NCI-H2171 treated with DMSO at 0.1 percent for 48 hours (cell line): ENCODE results near the gene UFD1.
A peak's percentile ranks its signal among the peaks of the same experiment; 100 is the strongest.

Experiments used
- DNase-seq: peaks from one replicate; lab custom pipeline; 2025; lab: John Stamatoyannopoulos, UW

Gene UFD1, protein sequence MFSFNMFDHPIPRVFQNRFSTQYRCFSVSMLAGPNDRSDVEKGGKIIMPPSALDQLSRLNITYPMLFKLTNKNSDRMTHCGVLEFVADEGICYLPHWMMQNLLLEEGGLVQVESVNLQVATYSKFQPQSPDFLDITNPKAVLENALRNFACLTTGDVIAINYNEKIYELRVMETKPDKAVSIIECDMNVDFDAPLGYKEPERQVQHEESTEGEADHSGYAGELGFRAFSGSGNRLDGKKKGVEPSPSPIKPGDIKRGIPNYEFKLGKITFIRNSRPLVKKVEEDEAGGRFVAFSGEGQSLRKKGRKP

DNA sequence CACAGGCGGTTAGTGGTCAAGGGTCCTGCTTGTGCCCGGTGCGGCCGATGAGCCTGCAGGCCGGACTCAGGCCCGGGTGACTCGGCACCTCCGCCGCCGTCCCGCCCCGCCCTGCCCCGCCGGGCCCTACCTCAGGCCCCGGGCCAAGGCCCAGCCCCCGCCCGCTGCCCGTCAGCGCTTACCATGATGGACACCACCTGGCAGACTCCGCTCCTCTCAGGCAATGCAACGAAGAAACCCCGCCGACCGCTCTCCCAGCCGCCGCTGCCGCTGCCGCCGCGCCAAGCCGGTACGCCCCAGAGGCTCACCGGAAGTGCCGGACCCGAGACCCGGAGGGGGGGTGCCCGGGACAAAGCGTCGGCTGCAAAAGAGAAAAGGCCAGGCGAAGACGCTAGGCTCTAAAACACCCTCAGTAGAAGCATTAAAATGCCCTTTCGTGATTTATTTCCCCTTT is at the start of gene UFD1:
Gene UFD1, minus strand, starts transcription at position 293 of the 454 bp plus-strand sequence. Its CDS starts 108 bp downstream, at position 185.
- peak; percentile 90 for DNase-seq

DNA sequence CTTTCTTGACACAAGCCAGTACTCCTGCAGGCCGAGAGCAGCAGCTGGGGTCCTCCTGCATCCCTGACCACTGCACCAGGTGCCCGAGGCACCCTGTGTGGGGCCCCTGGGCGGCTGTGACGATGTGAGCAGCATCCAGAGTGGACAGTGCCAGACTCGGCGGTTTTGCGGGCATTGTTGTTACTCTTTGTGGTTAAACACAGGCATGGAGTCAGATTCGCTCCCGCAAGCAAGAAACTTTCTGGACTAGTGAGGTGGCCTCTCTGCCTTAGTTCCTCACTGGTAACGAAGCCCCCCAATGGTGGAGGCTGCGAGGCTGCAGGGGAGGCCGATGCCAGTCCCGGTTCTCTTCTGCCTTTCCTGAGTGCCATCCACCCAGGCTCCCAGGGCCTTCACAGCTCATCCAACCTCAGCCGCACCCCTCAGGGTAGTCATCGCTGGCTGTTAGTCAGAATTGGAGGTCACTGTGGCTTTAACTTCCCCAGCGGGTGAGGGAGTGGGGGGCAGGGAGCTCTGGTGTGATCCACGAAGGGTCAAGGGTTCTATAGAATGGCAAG is 48.9 kb upstream of the UFD1 start:
- DNase-seq = no peak

DNA sequence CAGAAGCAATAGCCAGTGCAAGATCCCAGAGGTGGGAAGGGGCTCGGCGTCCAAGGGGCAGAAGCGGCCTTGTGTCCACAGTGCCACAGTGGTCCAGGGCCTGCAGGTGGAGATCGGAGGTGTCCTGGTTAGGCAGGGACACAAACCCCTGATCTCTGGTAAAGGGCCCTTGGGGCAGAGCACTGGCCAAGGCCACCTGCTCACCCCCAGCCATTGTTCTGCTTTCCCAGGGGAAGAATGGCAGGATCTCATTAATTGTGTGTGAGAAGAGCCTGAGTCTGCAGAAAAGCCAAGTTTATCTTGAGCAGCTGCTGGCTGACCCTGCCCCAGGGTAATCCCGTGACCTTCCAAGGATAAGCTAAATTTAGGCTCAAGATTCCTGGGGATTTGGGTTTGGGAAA is 48.3 kb upstream of the UFD1 start:
- DNase-seq = no peak

DNA sequence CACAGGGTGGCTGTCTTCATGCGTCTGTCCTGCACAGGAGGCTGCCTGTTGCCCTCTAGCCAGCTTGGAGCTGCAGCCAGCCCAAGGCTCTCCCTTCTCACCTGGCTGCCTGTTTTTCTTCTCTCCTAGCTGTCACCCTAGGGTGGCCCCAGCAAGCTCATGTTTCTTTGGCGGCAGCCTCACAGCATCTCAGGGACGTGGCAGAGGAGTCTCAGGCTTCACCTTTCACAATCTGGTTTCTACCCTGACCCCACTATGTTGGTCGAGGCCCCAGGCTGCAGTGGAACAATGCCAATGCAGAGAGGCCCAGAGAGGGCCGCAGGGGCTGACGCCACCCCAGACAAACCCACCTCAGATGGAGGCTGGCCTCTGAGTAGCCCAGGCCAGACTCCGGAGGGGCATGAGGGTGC is 47.7 kb upstream of the UFD1 start:
- DNase-seq = no peak

DNA sequence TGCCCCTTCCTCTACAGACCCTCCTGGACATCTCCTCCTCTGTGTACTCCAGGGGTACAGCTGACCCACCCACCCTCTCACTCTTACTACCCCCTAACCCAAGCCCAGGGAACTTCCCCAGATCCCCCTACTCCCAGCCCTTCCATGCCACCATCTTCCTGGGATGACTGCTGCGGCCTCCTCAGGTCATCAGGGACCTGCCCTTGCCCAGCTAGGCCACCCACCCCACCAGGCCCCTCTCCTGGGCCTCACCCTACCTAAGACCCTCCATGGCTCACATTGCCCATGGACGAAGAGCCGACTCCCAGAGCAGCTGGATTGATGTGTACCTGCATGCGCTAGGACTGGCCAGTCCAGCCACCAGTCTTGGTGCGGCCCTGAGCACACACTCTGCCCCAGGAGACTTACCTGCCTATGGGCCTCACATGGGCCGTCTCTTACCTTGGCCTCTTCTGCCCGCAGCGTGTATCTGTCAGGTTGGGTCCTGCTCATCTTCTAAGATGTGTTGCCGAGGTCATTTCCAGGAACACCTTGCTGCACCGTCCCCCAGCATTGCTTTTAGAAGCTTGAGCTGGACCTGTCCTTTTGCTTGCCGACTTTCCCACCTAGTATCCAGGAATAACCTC is 47.2 kb upstream of the UFD1 start:
- no peak for DNase-seq

DNA sequence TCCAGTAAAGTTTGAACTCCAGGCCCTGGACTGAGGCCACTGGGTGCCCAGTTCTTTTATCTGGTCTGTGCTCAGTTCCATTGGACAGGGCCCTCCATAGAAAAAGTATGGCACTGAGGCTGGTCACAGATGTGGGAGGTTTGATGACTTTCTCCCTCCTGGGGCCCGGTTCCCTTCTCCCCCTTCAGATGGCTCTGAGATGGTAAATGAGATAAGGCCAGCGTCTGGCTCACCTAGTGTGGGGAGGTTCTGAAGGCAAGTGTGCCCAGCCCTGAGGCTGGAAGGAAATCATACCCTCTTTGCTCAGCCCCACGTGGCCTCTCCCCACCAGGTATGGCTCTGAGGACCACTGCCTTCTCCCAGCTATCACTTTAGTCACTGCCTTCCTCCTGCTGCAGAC is 46.7 kb upstream of the UFD1 start:
- no peak for DNase-seq

DNA sequence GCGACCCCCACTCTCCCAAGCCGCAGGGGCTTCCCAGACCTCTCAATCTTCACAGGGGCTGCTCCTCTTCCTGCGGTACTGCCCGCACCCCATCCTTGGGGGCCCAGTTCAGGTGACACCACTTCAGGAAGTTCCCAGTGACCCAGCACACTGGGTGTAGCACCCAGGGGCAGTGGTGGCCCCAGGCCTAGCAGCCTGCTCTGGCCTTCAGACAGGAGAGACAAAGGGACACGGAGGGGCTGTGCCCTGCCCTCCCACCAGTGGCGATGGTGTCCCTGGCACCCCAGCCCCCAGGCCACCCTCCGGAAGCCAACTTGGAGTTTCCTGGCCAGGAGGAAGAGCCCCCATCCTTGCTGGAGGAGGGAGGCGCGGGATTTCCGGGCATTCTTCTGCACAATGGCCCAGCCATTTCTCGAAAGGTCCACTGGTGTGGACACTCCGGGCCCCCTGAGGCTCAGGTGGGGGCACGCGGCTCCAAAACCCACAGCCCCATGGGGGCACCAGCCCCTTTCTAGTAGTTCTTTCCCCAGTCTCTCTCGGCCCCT is 46.2 kb upstream of the UFD1 start:
- no peak for DNase-seq

DNA sequence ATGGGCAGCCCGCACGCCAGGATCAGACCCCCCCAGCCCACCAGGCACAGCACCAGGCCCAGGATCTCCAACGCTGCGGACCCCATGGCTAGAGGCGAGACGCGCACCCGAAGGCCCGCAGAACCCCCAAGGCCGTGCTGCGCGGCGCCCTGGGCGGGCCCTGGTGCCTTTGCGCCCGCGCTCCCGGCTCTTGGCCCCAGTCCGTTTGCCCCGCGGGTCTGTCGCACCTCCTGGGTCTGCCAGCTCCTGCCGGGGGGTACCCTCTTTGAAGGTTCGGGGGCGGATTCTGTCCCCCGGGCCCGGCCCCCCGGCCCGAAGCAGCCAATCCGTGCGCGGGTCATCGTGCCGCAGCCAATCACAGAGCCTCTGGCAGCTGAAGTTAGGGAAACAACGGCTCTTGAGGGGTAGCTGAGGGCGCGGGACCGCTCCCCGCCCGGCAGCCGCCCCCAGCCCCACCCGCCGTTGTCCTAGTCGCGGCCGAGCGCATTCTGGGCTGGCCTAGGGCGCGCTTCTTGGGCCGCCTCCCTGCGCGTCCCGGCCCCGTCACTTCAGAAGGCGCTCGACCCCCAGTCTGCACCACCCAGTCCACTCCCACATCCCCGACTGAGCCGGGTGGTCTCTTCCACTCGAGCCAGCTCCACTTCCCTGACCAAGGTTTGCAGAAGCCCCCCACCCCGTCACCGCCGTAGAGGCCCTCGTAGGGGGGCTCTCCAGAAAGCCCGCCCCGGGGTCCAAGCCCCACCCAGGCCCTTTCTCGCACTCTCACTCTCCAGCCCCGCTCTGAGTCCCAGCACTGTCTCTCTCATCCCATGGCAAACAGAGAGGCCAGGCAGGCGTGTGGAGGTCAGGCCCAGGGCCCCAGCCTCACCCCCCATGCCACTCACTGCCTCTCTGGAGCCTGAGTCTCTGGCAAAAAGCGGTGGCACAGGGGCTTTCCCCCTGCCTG is 45.5 kb upstream of the UFD1 start, which contains the start of gene CLDN5:
Gene CLDN5, minus strand, starts transcription at position 241 of the 946 bp plus-strand sequence. Its CDS starts 155 bp downstream, at position 86.
- peak; percentile 73 for DNase-seq

DNA sequence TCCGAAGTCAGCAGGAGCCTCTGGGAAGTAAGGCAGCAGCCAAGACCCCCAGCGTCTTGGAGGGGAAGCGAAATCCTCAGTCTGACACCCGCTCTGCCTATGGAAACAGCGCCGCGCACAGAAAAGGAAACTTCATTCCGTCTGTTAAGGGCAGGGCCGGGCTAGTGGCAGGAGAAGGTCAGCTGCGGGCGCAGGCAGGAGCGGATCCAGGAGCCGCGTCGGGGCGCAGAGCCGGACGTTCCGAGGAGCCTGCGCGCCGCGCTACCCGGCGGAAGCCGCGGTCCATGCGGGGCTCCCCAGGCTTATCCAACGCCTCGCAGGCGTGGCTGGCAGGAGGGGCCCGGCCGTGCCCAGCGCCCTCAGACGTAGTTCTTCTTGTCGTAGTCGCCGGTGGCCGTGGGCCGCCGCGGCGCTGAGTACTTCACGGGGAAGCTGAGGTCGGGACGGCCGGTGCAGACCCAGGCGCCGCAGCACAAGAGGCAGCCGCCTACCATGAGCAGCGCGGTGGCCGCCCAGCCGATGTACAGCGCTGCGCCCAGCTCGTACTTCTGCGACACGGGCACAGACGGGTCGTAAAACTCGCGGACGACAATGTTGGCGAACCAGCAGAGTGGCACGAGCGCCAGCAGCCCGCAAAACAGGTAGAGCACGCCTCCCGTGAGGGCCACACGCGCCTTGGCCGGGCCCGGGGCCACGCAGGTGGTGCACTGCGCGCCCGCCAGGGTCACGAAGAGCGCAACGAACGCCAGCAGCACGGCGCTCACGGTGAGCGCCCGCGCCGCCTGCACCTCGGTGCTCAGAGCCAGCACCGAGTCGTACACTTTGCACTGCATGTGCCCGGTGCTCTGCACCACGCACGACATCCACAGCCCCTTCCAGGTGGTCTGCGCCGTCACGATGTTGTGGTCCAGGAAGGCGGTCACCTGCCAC is 44.5 kb upstream of the UFD1 start:
- DNase-seq = peak; percentile 61

DNA sequence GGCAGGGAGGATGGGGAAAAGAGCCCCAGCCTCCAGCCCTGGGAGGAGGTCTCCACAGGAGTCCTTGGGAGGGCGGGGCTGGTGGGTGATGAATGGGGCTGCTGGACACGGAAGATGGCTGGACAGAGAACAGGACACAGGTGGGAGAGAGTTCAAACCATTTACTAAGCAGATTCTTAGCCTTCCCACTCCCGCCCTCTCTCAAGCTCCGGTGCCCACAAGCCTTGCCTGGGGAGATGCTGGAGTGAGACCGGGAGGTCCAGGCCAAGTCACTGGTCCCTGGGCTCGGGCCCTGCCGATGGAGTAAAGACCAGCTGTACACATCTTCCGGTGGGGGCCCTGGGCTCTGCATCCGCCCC is 43.9 kb upstream of the UFD1 start:
- peak; percentile 45 for DNase-seq

DNA sequence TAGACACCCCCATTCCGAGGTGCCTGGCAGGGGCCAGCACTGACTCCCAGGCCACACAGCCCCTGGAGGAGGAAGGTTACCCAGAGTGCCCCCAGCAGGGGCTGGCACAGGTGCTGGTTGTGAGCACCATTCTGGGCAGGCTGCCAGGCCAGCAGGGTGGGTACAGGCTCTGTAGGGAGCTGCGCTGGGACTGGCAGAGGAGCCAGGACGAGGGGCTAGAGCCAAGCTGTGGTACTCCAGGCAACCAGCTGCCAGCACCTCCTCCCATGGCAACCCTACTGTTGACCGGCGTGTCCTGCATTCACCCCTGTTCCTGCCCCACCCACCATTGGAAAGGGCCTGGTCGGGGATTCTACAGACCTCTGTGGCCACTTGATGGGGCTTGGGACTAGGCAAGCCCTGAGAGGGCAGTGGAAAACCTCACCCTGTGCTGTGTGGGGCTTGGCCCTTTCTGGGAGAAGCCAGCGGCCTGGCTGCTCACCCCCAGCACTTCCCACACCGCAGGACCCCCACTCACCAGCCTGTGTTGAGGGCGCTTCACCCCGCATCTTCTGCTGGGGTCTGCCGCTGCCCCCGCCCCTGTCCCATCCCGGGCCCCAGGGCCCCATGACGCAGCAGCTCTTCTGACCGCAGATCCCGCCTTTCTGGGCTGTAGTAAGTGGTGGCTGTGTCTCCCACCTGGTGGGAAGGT is 43.3 kb upstream of the UFD1 start:
- peak; percentile 86 for DNase-seq

DNA sequence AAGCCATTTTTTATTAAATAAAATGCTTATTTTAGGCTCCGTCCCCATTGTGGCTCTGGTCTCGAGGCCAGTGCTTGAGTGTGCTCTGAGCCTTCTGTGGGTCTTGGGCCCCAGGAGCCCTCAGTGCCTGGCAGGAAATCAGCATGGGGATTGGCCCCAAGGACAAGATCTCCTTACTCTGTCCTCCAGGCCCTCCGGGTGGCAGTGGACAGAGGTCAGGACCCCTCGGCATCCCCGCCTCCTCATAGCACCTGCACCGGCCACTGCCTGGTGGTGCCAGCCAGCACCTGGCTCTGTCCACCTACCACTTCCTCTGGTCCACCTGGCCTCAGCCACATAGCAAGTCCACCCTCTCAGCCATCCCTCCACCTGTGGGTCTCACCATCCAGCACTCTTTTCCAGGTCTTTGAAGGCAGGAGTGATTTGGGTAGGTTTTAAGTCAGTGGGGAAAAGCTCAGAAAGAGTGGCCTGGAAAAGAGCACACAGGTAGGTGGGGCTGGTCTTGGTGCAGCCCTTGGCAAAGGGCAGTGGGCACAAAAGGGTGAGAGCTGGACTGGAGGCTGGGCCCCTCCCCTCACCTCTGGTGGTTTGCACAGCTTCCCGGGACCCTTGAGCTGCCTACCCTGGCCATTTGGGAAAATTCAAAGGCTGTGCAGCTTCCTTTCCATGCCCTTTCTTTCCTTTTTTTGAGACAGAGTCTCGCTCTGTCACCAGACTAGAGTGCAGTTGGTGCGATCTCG is 41.7 kb upstream of the UFD1 start:
- no peak for DNase-seq

DNA sequence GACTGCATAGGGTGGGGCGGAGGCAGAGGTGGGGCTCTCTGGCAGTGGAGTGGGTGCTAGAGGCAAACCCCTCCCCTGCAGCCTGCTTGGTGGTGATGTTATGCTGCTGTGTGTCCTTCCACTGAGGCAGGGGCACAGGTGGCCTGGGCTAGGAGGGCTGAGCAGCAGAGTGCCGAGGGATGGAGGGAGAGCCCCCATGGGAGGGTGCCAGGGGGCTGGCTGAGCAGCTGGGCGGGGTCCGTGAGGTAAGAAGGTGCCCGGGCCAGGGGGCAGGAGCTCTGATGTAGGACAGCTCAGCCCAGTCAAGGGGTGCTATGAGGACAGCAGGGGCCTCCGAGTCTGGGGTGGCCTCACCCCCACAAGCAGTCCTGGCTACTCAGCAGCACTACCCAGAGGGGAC is 41.0 kb upstream of the UFD1 start:
- no peak for DNase-seq

DNA sequence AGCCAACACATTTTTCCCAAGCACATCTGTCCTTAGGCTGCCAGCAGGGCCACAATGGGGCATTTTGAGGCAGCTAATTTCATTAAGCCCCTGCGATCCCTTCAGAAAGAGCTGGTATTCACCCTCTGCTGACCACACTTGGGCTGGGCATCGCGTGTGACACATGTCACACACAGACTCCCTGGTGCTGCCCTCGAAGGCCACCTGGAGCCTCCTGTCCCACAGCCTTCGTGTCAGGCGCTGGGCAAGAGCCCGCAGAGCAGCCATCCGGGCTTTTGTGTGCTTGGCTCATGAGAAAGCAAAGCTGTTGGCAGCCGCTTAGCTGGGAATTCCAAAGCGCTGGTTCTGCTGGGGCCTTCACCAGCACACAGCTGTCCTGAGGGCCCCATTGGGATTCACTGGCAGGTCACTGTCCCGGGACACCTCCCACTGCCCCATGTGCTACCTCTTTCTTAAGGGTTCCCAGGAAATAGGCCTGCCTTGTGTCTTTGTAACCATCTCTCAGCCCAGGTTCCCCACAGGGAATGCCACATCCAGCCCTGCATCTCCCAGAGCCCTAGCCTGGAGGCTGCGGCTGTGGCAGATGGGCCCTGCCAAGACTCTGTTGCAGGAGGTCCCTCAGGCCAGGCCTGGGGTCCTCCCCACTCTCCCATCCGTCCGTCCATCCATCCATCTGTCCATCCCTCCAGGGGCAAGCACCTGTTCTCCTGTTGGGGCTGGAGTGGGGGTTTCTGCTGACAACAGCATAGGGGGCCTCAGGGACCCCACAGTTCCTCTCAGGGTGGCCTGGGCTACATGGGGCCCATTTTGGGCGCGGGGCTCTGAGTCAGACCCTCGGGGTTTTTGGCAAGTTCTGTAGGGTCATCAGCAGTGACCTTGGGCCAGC is 40.3 kb upstream of the UFD1 start:
- no peak for DNase-seq

DNA sequence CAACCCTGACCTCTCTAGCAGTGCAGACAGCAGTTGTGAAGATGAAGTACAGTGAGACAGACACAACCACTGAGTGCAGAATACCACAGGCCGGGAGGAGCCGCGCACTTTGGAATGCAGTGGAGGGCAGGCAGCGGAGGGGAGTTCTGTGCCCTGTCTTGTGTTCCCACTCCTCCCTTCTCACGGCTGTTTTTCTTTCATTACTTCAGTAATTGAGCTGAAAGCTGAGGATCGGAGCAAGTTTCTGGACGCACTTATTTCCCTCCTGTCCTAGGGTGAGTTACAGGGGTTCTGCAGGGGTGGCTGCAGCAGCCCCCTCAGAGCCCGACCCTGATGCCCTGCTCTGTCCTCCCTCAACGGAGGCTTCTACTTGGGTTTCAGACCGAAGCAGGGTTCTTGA is 39.6 kb upstream of the UFD1 start:
- no peak for DNase-seq

DNA sequence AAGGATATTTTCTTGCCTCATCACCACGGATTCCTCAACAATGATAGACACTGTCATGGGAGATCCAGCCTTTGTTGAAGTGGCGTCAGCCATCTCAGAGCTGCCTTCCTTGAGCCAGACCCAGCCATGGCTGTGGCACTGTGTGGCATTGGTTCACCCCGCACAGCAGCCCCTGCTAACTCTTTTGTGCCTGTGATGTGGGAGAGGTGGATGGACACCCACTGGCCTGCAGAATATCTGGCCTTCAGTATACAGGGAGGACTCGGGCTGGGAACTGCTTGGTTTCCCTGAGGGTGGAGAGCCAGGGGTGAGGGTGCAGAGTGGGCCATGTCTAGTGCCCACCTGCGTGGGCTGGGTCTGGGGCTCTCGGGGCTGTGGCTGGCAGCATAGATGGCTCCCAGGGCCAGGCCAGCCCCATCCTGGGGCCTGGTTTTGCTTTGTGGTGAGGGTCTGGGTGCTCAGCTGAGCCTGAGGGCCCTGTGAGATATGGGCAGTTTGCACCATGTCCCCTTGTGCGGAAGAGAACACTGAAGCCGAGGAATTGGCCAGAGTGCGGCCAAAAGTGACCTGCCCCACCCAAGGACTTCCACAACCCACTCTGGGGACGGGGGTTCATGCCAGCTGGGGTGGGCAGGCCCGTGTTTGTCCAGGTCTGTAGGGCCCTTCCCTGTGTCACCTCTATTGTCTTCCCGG is 39.1 kb upstream of the UFD1 start:
- no peak for DNase-seq

DNA sequence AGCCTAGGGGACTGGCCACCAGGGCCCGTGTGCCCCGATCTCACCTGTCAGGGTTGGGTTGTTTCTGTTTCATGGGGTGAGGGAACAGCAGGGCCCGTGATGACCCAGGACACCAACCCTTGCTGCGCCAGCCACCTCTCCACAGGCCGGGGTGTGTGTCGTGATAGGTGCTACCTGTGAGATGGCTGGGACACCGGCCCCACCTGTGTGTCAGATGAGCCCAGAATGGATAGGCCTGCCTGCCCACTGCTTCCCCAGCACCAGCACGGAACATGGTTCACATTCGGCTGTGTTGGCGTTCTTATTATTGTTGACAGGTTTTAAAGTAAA is 38.1 kb upstream of the UFD1 start:
- DNase-seq = no peak
